ENCODE measurements around the gene SALL4.

The SALL4 gene

GRCh38 chr20:51734876-51735720 is 67.2 kb downstream of the SALL4 start:
- no peak for DNase-seq

GRCh38 chr20:51733070-51733469 is 69.3 kb downstream of the SALL4 start:
- no peak for DNase-seq
